Left cardiac atrium (tissue), 4 donors: ENCODE results near the gene BEX1. TPM values are rescaled to one million over a fixed set of nuclear protein-coding genes. Genes with fewer than 3 reads are reported as not detected.

ENCODE experiments used
- ATAC-seq, 2 donors: fragments of 200-7000 bp; cut with Tn5 transposase; one replicate each; pipeline ENCODE4 v1.9.1; 2020; ENCODE audit warnings: mild to moderate bottlenecking in 2 of 2, moderate library complexity in 2 of 2
- DNase-seq: peaks from one replicate; pipeline ENCODE4 v3.0.0-alpha.2; 2020
- intact Hi-C, 2 donors: fragments of 100-400 bp; cut with DNase I; formaldehyde crosslinking; loops; one replicate each; pipeline versions ENCODE4 v1.14.1 to v1.15.1; 2022 to 2023
- total RNA-seq, 2 donors: library from RNA; stranded (reverse); fragmentation: NEBNext Ultra II Directional; extraction: Animal tissue kit (Norgen Biotek cat#: 25700); gene quantifications; one replicate each; pipeline ENCODE4 v1.2.1, GENCODE V29; 2021
- donor health status: DM: no; HTN: yes; CAD: no.
- donor health status: DM: no; HTN: yes; CAD: no; lungs with severe emphysema.
- donor health status: DM: yes; HTN: yes; CAD: no.
- donor health status: Dilated cardiomyopathy.

The BEX1 gene
- total RNA-seq, 2 donors from 2014 or later = 2.2 to 8.9 TPM

- no peak for ATAC-seq
- DNase-seq = no peak
- intact Hi-C loops = no loop called here
Observed at GRCh38 chrX:103017542-103017941, 46.4 kb downstream of the BEX1 start.

- ATAC-seq (no peak), DNase-seq (no peak)
- intact Hi-C loops = no loop called here
Observed at GRCh38 chrX:103012945-103013344, 51.0 kb downstream of the BEX1 start.

Other genes with a start within 250 kb of the BEX1 start
- under 1 TPM; 0.35 to 0.55 TPM for gene RAB40AL, start 126.9 kb downstream of the BEX1 start, total RNA-seq
- 1 to 10 TPM; 1.0 to 1.6 TPM for gene NXF3, start 29.0 kb upstream of the BEX1 start, total RNA-seq
- gene BEX4, start 150.9 kb upstream of the BEX1 start, total RNA-seq = 10 to 100 TPM; 47.5 to 68.8 TPM
- 10 to 100 TPM; 46.1 to 53.3 TPM for gene TCEAL8, start 191.0 kb upstream of the BEX1 start, total RNA-seq
- under 1 TPM; 0.50 TPM for gene TCEAL5, start 212.6 kb upstream of the BEX1 start, total RNA-seq
- 10 to 100 TPM in 1 of 2 donors, 1 to 10 TPM in 1; 8.4 to 18.6 TPM for gene BEX2, start 246.8 kb upstream of the BEX1 start, total RNA-seq